Ovary (tissue), 9 donors: ENCODE results near the gene LDB2. TPM values are rescaled to one million over a fixed set of nuclear protein-coding genes. Genes with fewer than 3 reads are reported as not detected.

Experiments used
- DNase-seq, 5 donors: peaks; one replicate each; pipeline ENCODE4 v3.0.0-alpha.2; 2019 to 2020
- H3K27ac ChIP-seq, 2 donors: fragments of 200-600 bp; one replicate each; pipeline versions ENCODE4 v1.5.1 to v1.8.0; 2019 to 2022
- H3K27me3 ChIP-seq: fragments of 200-600 bp; one replicate; pipeline ENCODE4 v1.8.0; 2022
- H3K36me3 ChIP-seq: fragments of 200-600 bp; sonication (generic); one replicate; pipeline ENCODE4 v1.5.1; 2019
- H3K4me1 ChIP-seq: one replicate; pipeline ENCODE4 v1.8.1; 2013; ENCODE audit warnings: mild to moderate bottlenecking, moderate library complexity; ENCODE audit not compliant: insufficient read depth
- H3K4me3 ChIP-seq: fragments of 200-600 bp; sonication (generic); one replicate; pipeline ENCODE4 v1.5.1; 2017
- H3K9me3 ChIP-seq, 2 donors: fragments of 200-600 bp in 1 of 2; sonication (generic) in 1 of 2; one replicate each; pipeline versions ENCODE4 v1.5.1 to v1.8.1; 2013 to 2019; ENCODE audit warnings: mild to moderate bottlenecking in 1 of 2, moderate library complexity in 1 of 2
- CTCF ChIP-seq, 3 donors: fragments of 450-650 bp in 2 of 3; fragments of 200-600 bp in 1 of 3; IDR thresholded peaks; one replicate each; pipeline versions ENCODE4 v1.5.1 to v1.8.0; 2016 to 2022; ENCODE audit warnings: antibody characterized with exemption in 3 of 3, mild to moderate bottlenecking in 1 of 3
- EP300 ChIP-seq: sonication (generic); formaldehyde crosslinking; IDR thresholded peaks from one replicate; pipeline ENCODE4 v1.6.1; 2017; ENCODE audit warnings: antibody characterized with exemption
- POLR2A ChIP-seq: fragments of 450-650 bp; IDR thresholded peaks from one replicate; pipeline ENCODE4 v1.6.1; 2017; ENCODE audit warnings: antibody characterized with exemption, mild to moderate bottlenecking, moderate library complexity
- WGBS, 3 donors: extraction: QIAGEN DNeasy Blood & Tissue Kit in 1 of 3; methylation state at CpG; one replicate each; pipeline versions ENCODE4 v1.1.5 to v1.1.7; 2013 to 2017; 5-methylcytosine and 5-hydroxymethylcytosine counted together
- intact Hi-C, 4 donors: fragments of 100-400 bp; cut with DNase I; formaldehyde crosslinking; loops; one replicate each; pipeline versions ENCODE4 v1.11.0 to v1.15.1; 2022 to 2023
- polyA plus RNA-seq, 2 donors: library from polyadenylated mRNA; stranded (reverse); fragments of 200-250 nt in 1 of 2; fragments of 350-450 nt in 1 of 2; fragmentation: Illumina TruSeq in 1 of 2; extraction: RNeasy Lipid Tissue Mini Kit (QIAGEN cat#74804) in 1 of 2; gene quantifications; one replicate each; pipeline ENCODE4 v1.2.3, GENCODE V29; 2013 to 2014
- total RNA-seq, 7 donors: library from RNA; depleted of rRNA in 2 of 7; stranded (reverse); fragments of >200 nt in 2 of 7; fragmentation: NEBNext Ultra II Directional in 3 of 7; extraction: Animal tissue kit (Norgen Biotek cat#: 25700) in 3 of 7; gene quantifications; one replicate each; pipeline versions ENCODE4 v1.1.0 to v1.2.4, GENCODE V29; 2016 to 2023
- donor health status: DM: no; HTN: no; CAD: no; lungs with moderate emphysema.
- donor health status: DM: no; HTN: no; CAD: no.
- donor health status: Bipolar disorder and iron deficiency.
- donor health status: DM: yes; HTN: yes; CAD: no.
- donor health status: DM: no; HTN: no; CAD: no.
- donor health status: DM: yes; HTN: yes; CAD: no.

The LDB2 gene
- total and polyA plus RNA-seq, 9 donors: 17.0 to 89.1 (median 27.4) TPM

- Histone ChIP-seq H3K27ac (no peak overlapping the region), H3K4me3 (no peak overlapping the region), H3K36me3 (no peaks in the 10 kb centered on the region), H3K27me3 (no peaks in the 10 kb centered on the region), H3K4me1 (no peaks in the 10 kb centered on the region), H3K9me3 (no peaks in the 10 kb centered on the region)
- TF ChIP-seq POLR2A (no peak), EP300 (no peak), CTCF (IDR thresholded peaks at IDR 0.05) (no peak)
- 90 to 93% (median 92%) methylated on average over 5 of the region's 5 CpGs for WGBS, 3 donors
- no peak for DNase-seq
- intact Hi-C loops: no loop called here
Observed at GRCh38 chr4:16857425-16857824, 41.0 kb downstream of the LDB2 start.

- intact Hi-C loops: no loop called here
- Histone ChIP-seq H3K4me1 (no peaks in the 10 kb centered on the region), H3K27ac (no peak overlapping the region), H3K9me3 (no peaks in the 10 kb centered on the region), H3K36me3 (no peaks in the 10 kb centered on the region), H3K4me3 (no peak overlapping the region), H3K27me3 (no peaks in the 10 kb centered on the region)
- no peak for DNase-seq
- 96 to 99% (median 99%) methylated on average over 2 of the region's 2 CpGs for WGBS, 3 donors
- TF ChIP-seq CTCF (IDR thresholded peaks at IDR 0.05) (no peak), POLR2A (no peak), EP300 (no peak)
Observed at GRCh38 chr4:16853640-16854039, 44.8 kb downstream of the LDB2 start.

- Histone ChIP-seq H3K27me3 (no peaks in the 10 kb centered on the region), H3K4me3 (no peak overlapping the region), H3K27ac (no peak overlapping the region), H3K9me3 (no peaks in the 10 kb centered on the region), H3K4me1 (no peaks in the 10 kb centered on the region), H3K36me3 (no peaks in the 10 kb centered on the region)
- TF ChIP-seq EP300: no peak
- no peak for TF ChIP-seq POLR2A
- TF ChIP-seq CTCF (IDR thresholded peaks at IDR 0.05): no peak
- intact Hi-C loops: no loop called here
- no peak for DNase-seq
Observed at GRCh38 chr4:16852644-16853043, 45.8 kb downstream of the LDB2 start.

- Histone ChIP-seq H3K36me3 (no peaks in the 10 kb centered on the region), H3K4me1 (no peaks in the 10 kb centered on the region), H3K27me3 (no peaks in the 10 kb centered on the region), H3K9me3 (no peaks in the 10 kb centered on the region), H3K4me3 (no peak overlapping the region), H3K27ac (no peak overlapping the region)
- intact Hi-C loops: no loop called here
- DNase-seq: no peak
- 70 to 85% (median 82%) methylated on average over 2 of the region's 2 CpGs for WGBS, 3 donors
- TF ChIP-seq POLR2A (no peak), EP300 (no peak), CTCF (IDR thresholded peaks at IDR 0.05) (no peak)
Observed at GRCh38 chr4:16852228-16852627, 46.2 kb downstream of the LDB2 start.

GRCh38 chr4:16846540-16847117, 51.8 kb downstream of the LDB2 start:
- 92 to 96% (median 96%) methylated on average over 2 of the region's 2 CpGs for WGBS, 3 donors
- TF ChIP-seq EP300: no peak
- no peak for TF ChIP-seq CTCF (IDR thresholded peaks at IDR 0.05)
- no peak overlapping the region for H3K4me3 ChIP-seq
- H3K27me3 ChIP-seq: no peaks in the 10 kb centered on the region
- no peaks in the 10 kb centered on the region for H3K36me3 ChIP-seq
- no peak for DNase-seq
- intact Hi-C loops: no loop called here
- H3K27ac ChIP-seq: no peak overlapping the region
- H3K4me1 ChIP-seq: peaks cover 7% of the 10 kb centered on the region
- H3K9me3 ChIP-seq: no peaks in the 10 kb centered on the region
